ENCODE results near the gene CHAC2.

DNA sequence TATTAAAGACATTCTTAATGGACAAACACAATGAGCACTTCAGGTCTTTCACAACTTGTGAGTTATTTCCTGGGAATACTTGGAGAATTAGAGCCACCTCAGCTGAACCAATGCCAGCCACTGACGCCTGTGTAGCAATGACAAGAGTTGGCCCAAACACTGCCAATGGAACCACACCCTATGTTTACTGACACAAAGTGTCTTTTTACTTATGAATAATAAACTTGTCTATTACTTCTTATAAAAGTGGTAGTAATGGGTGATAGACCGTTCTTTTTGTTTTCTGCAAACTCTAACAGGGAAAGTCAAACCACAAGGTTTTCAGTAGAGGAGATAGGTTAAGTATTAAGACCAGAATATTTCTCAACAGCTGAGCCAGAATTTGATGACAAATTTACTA lies 12.5 kb upstream of the CHAC2 start:
- TF ChIP-seq, protein P1, sequence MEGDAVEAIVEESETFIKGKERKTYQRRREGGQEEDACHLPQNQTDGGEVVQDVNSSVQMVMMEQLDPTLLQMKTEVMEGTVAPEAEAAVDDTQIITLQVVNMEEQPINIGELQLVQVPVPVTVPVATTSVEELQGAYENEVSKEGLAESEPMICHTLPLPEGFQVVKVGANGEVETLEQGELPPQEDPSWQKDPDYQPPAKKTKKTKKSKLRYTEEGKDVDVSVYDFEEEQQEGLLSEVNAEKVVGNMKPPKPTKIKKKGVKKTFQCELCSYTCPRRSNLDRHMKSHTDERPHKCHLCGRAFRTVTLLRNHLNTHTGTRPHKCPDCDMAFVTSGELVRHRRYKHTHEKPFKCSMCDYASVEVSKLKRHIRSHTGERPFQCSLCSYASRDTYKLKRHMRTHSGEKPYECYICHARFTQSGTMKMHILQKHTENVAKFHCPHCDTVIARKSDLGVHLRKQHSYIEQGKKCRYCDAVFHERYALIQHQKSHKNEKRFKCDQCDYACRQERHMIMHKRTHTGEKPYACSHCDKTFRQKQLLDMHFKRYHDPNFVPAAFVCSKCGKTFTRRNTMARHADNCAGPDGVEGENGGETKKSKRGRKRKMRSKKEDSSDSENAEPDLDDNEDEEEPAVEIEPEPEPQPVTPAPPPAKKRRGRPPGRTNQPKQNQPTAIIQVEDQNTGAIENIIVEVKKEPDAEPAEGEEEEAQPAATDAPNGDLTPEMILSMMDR (IDR thresholded peaks at IDR 0.05; ENCODE audit: poor library complexity): no peak
- TF ChIP-seq EZH2 (IDR thresholded peaks at IDR 0.05; ENCODE audit: borderline replicate concordance) (no peak), EZH2phosphoT487 (IDR thresholded peaks at IDR 0.05; ENCODE audit: low read depth, severe bottlenecking, unreplicated experiment) (no peak)

Measured in hepatocyte (in vitro differentiated cells).